OCI-LY1 (cell line): ENCODE data around the gene LYPD8.

Experiments used
- CTCF ChIP-seq: fragments of 200-600 bp; sonication (generic), shearing (Covaris generic); IDR thresholded peaks from 2 replicates; pipeline ENCODE4 v1.5.1; 2017; ENCODE audit warnings: mild to moderate bottlenecking, antibody characterized with exemption, low read length, moderate library complexity, mixed read lengths
- EZH2 ChIP-seq: fragments of 200-600 bp; sonication (generic), shearing (Covaris generic); IDR thresholded peaks from 2 replicates; pipeline ENCODE4 v1.8.0; 2017; ENCODE audit warnings: borderline replicate concordance, mixed run types, mild to moderate bottlenecking, antibody characterized with exemption, low read length, moderate library complexity, mixed read lengths

- TF ChIP-seq CTCF (no peak), EZH2 (no peak)
These were observed 49.5 kb upstream of the LYPD8 start for GRCh38 chr1:248804771-248805681.
